Measurements from ENCODE around the gene SOAT1. TPM values are rescaled to one million over a fixed set of nuclear protein-coding genes. Genes with fewer than 3 reads are reported as not detected.
"Not testable (repeated sequence)": the region's sequence is repeated elsewhere in the genome, so short reads cannot be mapped to it uniquely, and the experiment has no call there.

The SOAT1 gene
- total RNA-seq, 2 donors from 2014 or later: 19.1 to 25.4 TPM

- ATAC-seq (no peak), DNase-seq (no peak)
- WGBS, 2 donors: 63 to 70% methylated on average over 8 of the region's 8 CpGs
- Histone ChIP-seq H3K36me3 (replicated peaks in 1 of 2; ENCODE audit: insufficient read depth in 1 of 2, low read depth in 2 of 2) (no peaks in the 10 kb centered on the region), H3K27ac (no peak overlapping the region), H3K4me3 (no peak overlapping the region), H3K27me3 (no peaks in the 10 kb centered on the region), H3K4me1 (no peaks in the 10 kb centered on the region), H3K9me3 (no peaks in the 10 kb centered on the region)
- no peak for TF ChIP-seq POLR2A (IDR thresholded peaks at IDR 0.05)
- intact Hi-C loops (cut with DNase I): loop anchor here (5.0 to 10.0 kb wide), 2 partner anchors 109 to 331 kb away; no protein-coding TSS in a partner anchor
These were observed 40.2 kb upstream of the SOAT1 start for GRCh38 chr1:179253286-179253972.

- TF ChIP-seq CTCF (IDR thresholded peaks at IDR 0.05) (no peak), POLR2A (IDR thresholded peaks at IDR 0.05) (no peak)
- 79 to 90% methylated on average over 1 of the region's 1 CpG for WGBS, 2 donors
- no peak for DNase-seq
- Histone ChIP-seq H3K9me3 (no peaks in the 10 kb centered on the region), H3K4me1 (no peaks in the 10 kb centered on the region), H3K27me3 (no peaks in the 10 kb centered on the region), H3K4me3 (no peak overlapping the region), H3K27ac (no peak overlapping the region), H3K36me3 (replicated peaks in 1 of 2; ENCODE audit: insufficient read depth in 1 of 2, low read depth in 2 of 2) (no peaks in the 10 kb centered on the region)
- intact Hi-C loops (cut with DNase I): no loop called here
- no peak for ATAC-seq
These were observed 31.4 kb upstream of the SOAT1 start for GRCh38 chr1:179262183-179262582.

GRCh38 chr1:179263121-179263520, 30.5 kb upstream of the SOAT1 start:
- ATAC-seq (no peak), DNase-seq (no peak)
- no peaks in the 10 kb centered on the region for H3K36me3 ChIP-seq (replicated peaks in 1 of 2; ENCODE audit: insufficient read depth in 1 of 2, low read depth in 2 of 2)
- intact Hi-C loops (cut with DNase I): no loop called here
- no peak overlapping the region for H3K27ac ChIP-seq
- no peak overlapping the region for H3K4me3 ChIP-seq
- no peaks in the 10 kb centered on the region for H3K9me3 ChIP-seq
- TF ChIP-seq POLR2A (IDR thresholded peaks at IDR 0.05) (no peak), CTCF (IDR thresholded peaks at IDR 0.05) (no peak)
- H3K4me1 ChIP-seq: no peaks in the 10 kb centered on the region
- no peaks in the 10 kb centered on the region for H3K27me3 ChIP-seq

- Histone ChIP-seq H3K27ac (peak overlapping the region; percentile 12 to 61 (median 31)), H3K27me3 (no peaks in the 10 kb centered on the region), H3K9me3 (no peaks in the 10 kb centered on the region), H3K4me3 (no peak overlapping the region), H3K36me3 (replicated peaks in 1 of 2; ENCODE audit: insufficient read depth in 1 of 2, low read depth in 2 of 2) (no peaks in the 10 kb centered on the region), H3K4me1 (no peaks in the 10 kb centered on the region)
- WGBS, 2 donors: 22 to 35% methylated on average over 3 of the region's 3 CpGs
- peak; percentile 84 for ATAC-seq
- no peak for TF ChIP-seq CTCF (IDR thresholded peaks at IDR 0.05)
- no peak for TF ChIP-seq POLR2A (IDR thresholded peaks at IDR 0.05)
- DNase-seq: peak in 3 of 4 donors; percentile 25 to 46 (median 33)
- intact Hi-C loops (cut with DNase I): no loop called here
These were observed 29.1 kb upstream of the SOAT1 start for GRCh38 chr1:179264507-179264906.

- intact Hi-C loops (cut with DNase I): no loop called here
- Histone ChIP-seq H3K9me3 (no peaks in the 10 kb centered on the region), H3K4me3 (no peak overlapping the region), H3K36me3 (replicated peaks in 1 of 2; ENCODE audit: insufficient read depth in 1 of 2, low read depth in 2 of 2) (no peaks in the 10 kb centered on the region), H3K27ac (no peak overlapping the region), H3K4me1 (no peaks in the 10 kb centered on the region), H3K27me3 (no peaks in the 10 kb centered on the region)
- no peak for TF ChIP-seq CTCF (IDR thresholded peaks at IDR 0.05)
- no peak for TF ChIP-seq POLR2A (IDR thresholded peaks at IDR 0.05)
- no peak for ATAC-seq
- DNase-seq: no peak
These were observed 24.5 kb upstream of the SOAT1 start for GRCh38 chr1:179269071-179269470.

- intact Hi-C loops (cut with DNase I); H3K4me3 ChIP-seq: not testable (repeated sequence)
- 85 to 90% methylated on average over 5 of the region's 5 CpGs for WGBS, 2 donors
These were observed 19.2 kb upstream of the SOAT1 start for GRCh38 chr1:179274424-179274823.

More at GRCh38 chr1:179274424-179274823, 19.2 kb upstream of the SOAT1 start:
- H3K27ac ChIP-seq; H3K4me1 ChIP-seq; DNase-seq; H3K36me3 ChIP-seq (replicated peaks in 1 of 2; ENCODE audit: insufficient read depth in 1 of 2, low read depth in 2 of 2); H3K27me3 ChIP-seq; ATAC-seq; H3K9me3 ChIP-seq: not testable (repeated sequence)

Data from body of pancreas (tissue), 4 donors.